ENCODE data around the gene NHSL2. TPM values are rescaled to one million over a fixed set of nuclear protein-coding genes. Genes with fewer than 3 reads are reported as not detected.

The NHSL2 gene
- total and polyA plus RNA-seq, 8 donors = 0.59 to 3.9 (median 0.95) TPM

DNA sequence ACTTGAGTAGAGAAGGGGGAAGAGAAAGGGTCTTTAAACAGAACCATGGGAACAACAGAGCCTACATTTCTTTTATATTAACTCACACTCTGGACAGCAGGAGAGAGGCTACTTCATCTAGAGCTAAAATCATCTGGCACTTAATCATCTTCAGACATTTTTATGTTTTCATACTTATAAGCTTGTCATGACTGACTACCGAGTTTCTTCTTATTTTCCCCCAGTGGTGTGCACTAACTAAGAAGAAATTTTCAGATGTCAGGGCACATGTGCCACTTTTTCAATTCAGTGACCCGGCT is 232.9 kb downstream of the NHSL2 start:
- DNase-seq (no peak), ATAC-seq (no peak), FAIRE-seq (no peak)
- Histone ChIP-seq H3K9me3 (no peaks in the 10 kb centered on the region), H3K27me3 (no peaks in the 10 kb centered on the region), H3K4me3 (no peak overlapping the region), H3K36me3 (no peaks in the 10 kb centered on the region), H3K4me1 (no peaks in the 10 kb centered on the region), H3K27ac (no peak overlapping the region)
- TF ChIP-seq, protein P1, sequence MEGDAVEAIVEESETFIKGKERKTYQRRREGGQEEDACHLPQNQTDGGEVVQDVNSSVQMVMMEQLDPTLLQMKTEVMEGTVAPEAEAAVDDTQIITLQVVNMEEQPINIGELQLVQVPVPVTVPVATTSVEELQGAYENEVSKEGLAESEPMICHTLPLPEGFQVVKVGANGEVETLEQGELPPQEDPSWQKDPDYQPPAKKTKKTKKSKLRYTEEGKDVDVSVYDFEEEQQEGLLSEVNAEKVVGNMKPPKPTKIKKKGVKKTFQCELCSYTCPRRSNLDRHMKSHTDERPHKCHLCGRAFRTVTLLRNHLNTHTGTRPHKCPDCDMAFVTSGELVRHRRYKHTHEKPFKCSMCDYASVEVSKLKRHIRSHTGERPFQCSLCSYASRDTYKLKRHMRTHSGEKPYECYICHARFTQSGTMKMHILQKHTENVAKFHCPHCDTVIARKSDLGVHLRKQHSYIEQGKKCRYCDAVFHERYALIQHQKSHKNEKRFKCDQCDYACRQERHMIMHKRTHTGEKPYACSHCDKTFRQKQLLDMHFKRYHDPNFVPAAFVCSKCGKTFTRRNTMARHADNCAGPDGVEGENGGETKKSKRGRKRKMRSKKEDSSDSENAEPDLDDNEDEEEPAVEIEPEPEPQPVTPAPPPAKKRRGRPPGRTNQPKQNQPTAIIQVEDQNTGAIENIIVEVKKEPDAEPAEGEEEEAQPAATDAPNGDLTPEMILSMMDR (IDR thresholded peaks at IDR 0.05) = no peak
- intact Hi-C loops (cut with DNase I) = no loop called here
- WGBS, 2 donors = 46 to 58% methylated on average over 2 of the region's 2 CpGs

DNA sequence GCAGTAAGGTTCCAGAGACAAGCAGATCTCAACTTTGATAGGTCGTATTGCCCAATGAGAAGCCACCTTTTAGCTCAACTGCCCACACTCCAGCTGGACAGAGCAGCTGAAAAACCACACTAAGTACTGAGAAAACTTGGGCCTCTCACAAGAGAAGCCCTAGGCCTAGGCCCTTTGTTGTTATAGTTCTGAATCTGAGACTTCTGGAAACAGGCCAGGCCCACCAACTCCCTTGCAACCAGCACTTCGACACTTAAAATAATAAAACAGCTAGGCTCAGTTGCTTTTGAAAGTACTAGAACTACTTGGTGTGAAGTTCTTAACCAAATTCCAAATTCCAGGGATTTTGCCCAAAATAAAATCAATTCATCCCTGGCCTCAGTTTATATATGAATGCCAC is 234.5 kb downstream of the NHSL2 start:
- TF ChIP-seq, protein P1 (IDR thresholded peaks at IDR 0.05) = no peak
- Histone ChIP-seq H3K27me3 (no peaks in the 10 kb centered on the region), H3K9me3 (no peaks in the 10 kb centered on the region), H3K36me3 (no peaks in the 10 kb centered on the region), H3K4me3 (no peak overlapping the region), H3K27ac (no peak overlapping the region), H3K4me1 (no peaks in the 10 kb centered on the region)
- FAIRE-seq (no peak), ATAC-seq (no peak), DNase-seq (no peak)
- intact Hi-C loops (cut with DNase I) = no loop called here
- WGBS, 2 donors = 38 to 42% methylated on average over 2 of the region's 2 CpGs

DNA sequence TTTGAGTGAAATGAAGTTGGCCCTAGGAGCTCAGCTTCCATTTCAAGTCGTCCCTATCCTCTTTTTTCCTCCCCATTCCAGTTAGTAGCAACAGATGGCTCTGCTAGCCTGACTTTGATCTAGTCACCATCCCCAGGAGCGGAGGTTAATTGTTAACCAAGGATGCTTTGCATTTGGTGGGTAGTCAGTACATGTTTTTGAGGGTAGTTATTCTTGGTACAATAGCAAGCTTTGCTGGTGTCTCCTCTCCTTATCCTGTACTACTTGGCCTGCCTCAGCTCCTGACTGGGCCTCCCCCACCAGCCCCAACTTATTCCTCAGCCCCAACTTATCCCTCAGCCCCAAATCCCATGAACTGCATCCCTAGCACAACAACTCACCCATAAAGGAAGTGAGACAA is 235.9 kb downstream of the NHSL2 start:
- 60 to 62% methylated on average over 2 of the region's 2 CpGs for WGBS, 2 donors
- Histone ChIP-seq H3K9me3 (no peaks in the 10 kb centered on the region), H3K27me3 (peaks cover 0 to 6% (median 0%) of the 10 kb centered on the region in 4 donors), H3K4me1 (no peaks in the 10 kb centered on the region), H3K36me3 (no peaks in the 10 kb centered on the region), H3K4me3 (no peak overlapping the region), H3K27ac (no peak overlapping the region)
- intact Hi-C loops (cut with DNase I) = no loop called here
- FAIRE-seq (no peak), ATAC-seq (peak in 2 of 4 donors; percentile 43 to 44), DNase-seq (no peak)
- TF ChIP-seq, protein P1 (IDR thresholded peaks at IDR 0.05) = no peak

DNA sequence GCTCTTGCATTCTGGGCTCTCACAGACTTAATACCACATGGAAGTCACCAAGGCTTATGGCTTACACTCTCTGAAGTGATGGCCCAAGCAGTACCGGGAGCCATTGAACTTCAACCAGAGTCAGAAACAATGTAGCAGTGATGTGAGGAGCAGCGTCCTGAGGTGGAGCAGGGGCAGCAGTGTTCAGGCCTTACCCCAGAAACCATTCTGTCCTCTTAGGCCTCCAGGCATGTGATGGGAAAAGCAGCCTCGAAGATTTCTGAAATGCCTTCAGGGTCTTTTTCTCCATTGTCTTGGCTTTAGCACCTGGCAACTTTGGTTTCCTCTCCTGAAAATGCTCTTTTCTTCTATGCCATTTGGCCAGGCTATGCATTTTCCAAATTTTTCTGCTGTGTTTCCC is 248.1 kb downstream of the NHSL2 start:
- no peaks in the 10 kb centered on the region for H3K4me1 ChIP-seq
- no peak overlapping the region for H3K4me3 ChIP-seq
- no peak for FAIRE-seq
- no peaks in the 10 kb centered on the region for H3K9me3 ChIP-seq
- H3K27ac ChIP-seq = no peak overlapping the region
- TF ChIP-seq, protein P1 (IDR thresholded peaks at IDR 0.05) = no peak
- no peaks in the 10 kb centered on the region for H3K36me3 ChIP-seq
- WGBS, 2 donors = 82 to 85% methylated on average over 3 of the region's 3 CpGs
- no peak for DNase-seq
- no peak for ATAC-seq
- intact Hi-C loops (cut with DNase I) = no loop called here
- H3K27me3 ChIP-seq = peaks cover 0 to 7% (median 1%) of the 10 kb centered on the region in 4 donors

DNA sequence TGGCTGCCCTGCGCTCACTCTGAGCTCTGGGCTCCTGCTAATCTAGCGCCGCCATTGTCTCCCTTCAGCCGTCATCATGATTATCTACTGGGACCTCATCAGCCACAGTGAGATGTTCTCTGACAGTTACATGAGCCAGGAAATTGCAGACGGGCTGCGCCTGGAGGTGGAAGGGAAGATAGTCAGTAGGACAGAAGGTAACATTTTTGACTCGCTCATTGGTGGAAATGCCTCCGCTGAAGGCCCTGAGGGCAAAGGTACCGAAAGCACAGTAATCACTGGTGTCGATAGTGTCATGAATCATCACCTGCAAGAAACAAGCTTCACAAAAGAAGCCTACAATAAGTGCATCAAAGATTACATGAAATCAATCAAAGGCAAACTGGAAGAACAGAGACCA is 249.1 kb downstream of the NHSL2 start:
- FAIRE-seq = no peak

More for the DNA sequence above, 249.1 kb downstream of the NHSL2 start:
- 75 to 76% methylated on average over 10 of the region's 10 CpGs for WGBS, 2 donors
- no peaks in the 10 kb centered on the region for H3K9me3 ChIP-seq
- H3K27me3 ChIP-seq = peaks cover 0 to 7% (median 1%) of the 10 kb centered on the region in 4 donors
- no peak for DNase-seq
- intact Hi-C loops (cut with DNase I) = no loop called here
- no peaks in the 10 kb centered on the region for H3K36me3 ChIP-seq
- no peak for ATAC-seq
- no peak overlapping the region for H3K27ac ChIP-seq
- no peaks in the 10 kb centered on the region for H3K4me1 ChIP-seq
- TF ChIP-seq, protein P1 (IDR thresholded peaks at IDR 0.05) = no peak
- no peak overlapping the region for H3K4me3 ChIP-seq

Data from pancreas (tissue), 10 donors.